Stomach (tissue), 9 donors: Measurements from ENCODE around the gene CTDP1. TPM values are rescaled to one million over a fixed set of nuclear protein-coding genes. Genes with fewer than 3 reads are reported as not detected.

Source experiments
- DNase-seq, 2 donors: peaks; one replicate each; pipeline versions ENCODE4 v3.0.0 to v3.0.0-alpha.2; 2013 to 2019
- H3K27ac ChIP-seq, 5 donors: fragments of 200-600 bp in 4 of 5; sonication (generic) in 4 of 5; one replicate each; pipeline ENCODE4 v1.5.1; 2013 to 2019; ENCODE audit warnings: mild to moderate bottlenecking in 1 of 5, moderate library complexity in 1 of 5
- H3K27me3 ChIP-seq, 3 donors: fragments of 200-600 bp; sonication (generic); one replicate each; pipeline ENCODE4 v1.5.1; 2017 to 2019; ENCODE audit warnings: mixed run types in 1 of 3
- H3K36me3 ChIP-seq, 4 donors: fragments of 200-600 bp; sonication (generic); 1 replicate in 3 of 4; 2 replicates in 1 of 4; pipeline ENCODE4 v1.5.1; 2016 to 2019
- H3K4me1 ChIP-seq, 4 donors: fragments of 200-600 bp; sonication (generic); one replicate each; pipeline ENCODE4 v1.5.1; 2016 to 2019
- H3K4me3 ChIP-seq, 4 donors: fragments of 200-600 bp; sonication (generic) in 3 of 4; one replicate each; pipeline ENCODE4 v1.5.1; 2016 to 2019; ENCODE audit warnings: mild to moderate bottlenecking in 1 of 4
- H3K9me3 ChIP-seq, 4 donors: fragments of 200-600 bp; sonication (generic); one replicate each; pipeline ENCODE4 v1.5.1; 2016 to 2019
- CTCF ChIP-seq, 7 experiments: fragments of 450-650 bp in 4 of 7; fragments of 200-600 bp in 3 of 7; sonication (generic) in 3 of 7; IDR thresholded peaks; one replicate each; pipeline ENCODE4 v1.5.1; 2016 to 2019; ENCODE audit warnings: antibody characterized with exemption in 7 of 7, control low read depth in 2 of 7, mild to moderate bottlenecking in 1 of 7
- EP300 ChIP-seq: sonication (generic); formaldehyde crosslinking; IDR thresholded peaks from one replicate; pipeline ENCODE4 v1.6.1; 2017; ENCODE audit warnings: antibody characterized with exemption
- POLR2A ChIP-seq, 4 donors: fragments of 450-650 bp; IDR thresholded peaks; one replicate each; pipeline ENCODE4 v1.6.1; 2016; ENCODE audit warnings: antibody characterized with exemption in 4 of 4, control low read depth in 2 of 4, mild to moderate bottlenecking in 1 of 4, moderate library complexity in 1 of 4
- POLR2AphosphoS5 ChIP-seq, 3 donors: sonication (generic); formaldehyde crosslinking; IDR thresholded peaks; one replicate each; pipeline ENCODE4 v1.6.1; 2016; ENCODE audit warnings: antibody characterized with exemption in 3 of 3
- WGBS, 5 donors: extraction: QIAGEN DNeasy Blood & Tissue Kit in 3 of 5; methylation state at CpG; one replicate each; pipeline versions ENCODE4 v1.1.5 to v1.1.7; 2013 to 2018; 5-methylcytosine and 5-hydroxymethylcytosine counted together
- intact Hi-C: fragments of 100-400 bp; cut with DNase I; formaldehyde crosslinking; loops from one replicate; pipeline ENCODE4 v1.15.1; 2023; ENCODE audit warnings: low total_unique reads
- polyA plus RNA-seq, 3 donors: library from polyadenylated mRNA; stranded (reverse); fragments of 200-250 nt; gene quantifications; one replicate each; pipeline ENCODE4 v1.2.3, GENCODE V29; 2013
- total RNA-seq, 5 donors: library from RNA; depleted of rRNA; stranded (reverse); fragments of >200 nt; gene quantifications; one replicate each; pipeline versions ENCODE4 v1.1.0 to v1.2.3, GENCODE V29; 2014 to 2016
- donor health status: healthy with polysubstance abuse.
- donor health status: Bipolar disorder and iron deficiency.
- donor health status: healthy.

Gene CTDP1
- total and polyA plus RNA-seq, 8 donors = 7.6 to 50.7 (median 16.8) TPM

DNA sequence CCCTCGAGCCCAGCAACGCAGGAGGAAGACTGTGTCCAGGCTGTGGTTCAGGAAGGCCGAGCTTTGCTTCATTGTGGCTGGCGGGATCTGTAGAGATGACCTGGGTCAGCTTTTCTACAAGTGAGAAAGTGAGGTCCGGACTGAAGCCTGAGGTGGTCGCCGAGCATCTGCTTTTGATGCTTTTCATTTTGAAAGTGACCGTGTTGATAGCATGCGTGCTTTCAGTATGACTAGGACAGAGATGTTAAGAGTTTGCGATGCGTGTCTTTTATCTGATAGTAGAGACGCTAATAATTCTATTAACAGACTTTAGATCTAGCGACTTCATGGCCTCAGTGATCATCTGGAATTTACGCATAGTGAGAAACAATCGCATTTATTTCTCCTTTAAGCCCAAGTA lies 28.1 kb downstream of the CTDP1 start:
- 91 to 95% (median 92%) methylated on average over 15 of the region's 15 CpGs for WGBS, 5 donors
- Histone ChIP-seq H3K27ac (no peak overlapping the region), H3K4me1 (no peaks in the 10 kb centered on the region), H3K36me3 (peaks cover 28 to 98% (median 97%) of the 10 kb centered on the region in 4 donors), H3K27me3 (no peaks in the 10 kb centered on the region), H3K4me3 (no peak overlapping the region), H3K9me3 (no peaks in the 10 kb centered on the region)
- no peak for TF ChIP-seq POLR2A (IDR thresholded peaks at IDR 0.05)
- TF ChIP-seq POLR2AphosphoS5 (IDR thresholded peaks at IDR 0.05) = no peak
- TF ChIP-seq EP300 = no peak
- TF ChIP-seq CTCF (IDR thresholded peaks at IDR 0.05) = no peak
- intact Hi-C loops = no loop called here
- DNase-seq = no peak

GRCh38 chr18:79708412-79708811 lies 28.8 kb downstream of the CTDP1 start:
- Histone ChIP-seq H3K9me3 (no peaks in the 10 kb centered on the region), H3K27me3 (no peaks in the 10 kb centered on the region), H3K27ac (no peak overlapping the region), H3K4me3 (no peak overlapping the region), H3K36me3 (peaks cover 31 to 100% (median 100%) of the 10 kb centered on the region in 4 donors), H3K4me1 (no peaks in the 10 kb centered on the region)
- no peak for DNase-seq
- 85 to 95% (median 92%) methylated on average over 21 of the region's 21 CpGs for WGBS, 5 donors
- intact Hi-C loops = no loop called here
- no peak for TF ChIP-seq POLR2AphosphoS5 (IDR thresholded peaks at IDR 0.05)
- no peak for TF ChIP-seq EP300
- no peak for TF ChIP-seq POLR2A (IDR thresholded peaks at IDR 0.05)
- TF ChIP-seq CTCF (IDR thresholded peaks at IDR 0.05) = no peak

- 89 to 94% (median 91%) methylated on average over 20 of the region's 20 CpGs for WGBS, 5 donors
- Histone ChIP-seq H3K4me3 (no peak overlapping the region), H3K9me3 (no peaks in the 10 kb centered on the region), H3K4me1 (no peaks in the 10 kb centered on the region), H3K36me3 (peaks cover 43 to 100% (median 100%) of the 10 kb centered on the region in 4 donors), H3K27ac (no peak overlapping the region), H3K27me3 (no peaks in the 10 kb centered on the region)
- intact Hi-C loops = no loop called here
- DNase-seq = no peak
- TF ChIP-seq CTCF (IDR thresholded peaks at IDR 0.05) (no peak), POLR2A (IDR thresholded peaks at IDR 0.05) (no peak)
Measured at GRCh38 chr18:79712206-79712857, 32.7 kb downstream of the CTDP1 start.

- H3K4me3 ChIP-seq = no peak overlapping the region
- TF ChIP-seq EP300 = no peak
- no peak for TF ChIP-seq CTCF (IDR thresholded peaks at IDR 0.05)
- no peak for TF ChIP-seq POLR2AphosphoS5 (IDR thresholded peaks at IDR 0.05)
- no peak for TF ChIP-seq POLR2A (IDR thresholded peaks at IDR 0.05)
- intact Hi-C loops = no loop called here
- peaks cover 44 to 100% (median 100%) of the 10 kb centered on the region in 4 donors for H3K36me3 ChIP-seq
- no peaks in the 10 kb centered on the region for H3K27me3 ChIP-seq
- no peak for DNase-seq
- 95 to 98% (median 96%) methylated on average over 11 of the region's 11 CpGs for WGBS, 5 donors
- no peaks in the 10 kb centered on the region for H3K9me3 ChIP-seq
- H3K4me1 ChIP-seq = no peaks in the 10 kb centered on the region
- H3K27ac ChIP-seq = no peak overlapping the region
Measured at GRCh38 chr18:79713341-79713740, 33.7 kb downstream of the CTDP1 start.
